HepG2 (cell line): ENCODE data around the gene TRAPPC3. TPM values are rescaled to one million over a fixed set of nuclear protein-coding genes. Genes with fewer than 3 reads are reported as not detected.

Experiments used
- AKNA ChIP-seq: sonication (generic); formaldehyde crosslinking; IDR thresholded peaks from 2 replicates; pipeline ENCODE4 v1.4.0; 2020; ENCODE audit warnings: missing genetic modification reagents, borderline replicate concordance
- ETV5 ChIP-seq: IDR thresholded peaks from 2 replicates; pipeline ENCODE4 v1.6.1; 2018; ENCODE audit warnings: missing biosample characterization, missing genetic modification reagents, inconsistent platforms, borderline replicate concordance
- FOXP1 ChIP-seq, 2 experiments: fragments of 450-650 bp in 1 of 2; IDR thresholded peaks; 2 replicates each; pipeline ENCODE4 v1.6.1; 2017 to 2018; ENCODE audit warnings: antibody characterized with exemption in 1 of 2
- GABPB1 ChIP-seq: IDR thresholded peaks from 2 replicates; pipeline ENCODE4 v1.6.1; 2016; ENCODE audit warnings: mild to moderate bottlenecking, missing genetic modification reagents, moderate library complexity, missing compliant biosample characterization
- NCOR1 ChIP-seq: fragments of 200-600 bp; sonication (generic); IDR thresholded peaks from 2 replicates; pipeline ENCODE4 v1.7.0; 2017; ENCODE audit warnings: antibody characterized with exemption, low read length, borderline replicate concordance
- NFE2L2 ChIP-seq: fragments of 150-350 bp; IDR thresholded peaks from 2 replicates; pipeline ENCODE4 v1.6.1; 2014; ENCODE audit warnings: low read length
- NONO ChIP-seq, 2 experiments: fragments of 450-650 bp in 1 of 2; sonication (generic) in 1 of 2; formaldehyde crosslinking in 1 of 2; IDR thresholded peaks in 1 of 2; conservative IDR thresholded peaks in 1 of 2; 2 replicates each; pipeline versions ENCODE4 v1.6.1 to v1.8.0; 2017 to 2022; ENCODE audit warnings: mild to moderate bottlenecking in 1 of 2, missing genetic modification reagents in 1 of 2, moderate library complexity in 1 of 2
- NR2C2 ChIP-seq: sonication (generic); formaldehyde crosslinking; IDR thresholded peaks from 2 replicates; pipeline ENCODE4 v1.4.0; 2020; ENCODE audit warnings: missing genetic modification reagents, mild to moderate bottlenecking, moderate library complexity, borderline replicate concordance
- PREB ChIP-seq: sonication (generic); formaldehyde crosslinking; IDR thresholded peaks from 2 replicates; pipeline ENCODE4 v1.4.0; 2020; ENCODE audit warnings: missing genetic modification reagents
- REST ChIP-seq, 2 experiments: IDR thresholded peaks; 2 replicates each; pipeline ENCODE4 v1.6.1; 2011 to 2012; ENCODE audit warnings: low read length in 2 of 2, borderline replicate concordance in 1 of 2, low read depth in 1 of 2, mild to moderate bottlenecking in 1 of 2, moderate library complexity in 1 of 2
- TEF ChIP-seq: sonication (generic); formaldehyde crosslinking; IDR thresholded peaks from 2 replicates; pipeline ENCODE4 v1.5.0; 2020; ENCODE audit warnings: missing genetic modification reagents
- ZNF276 ChIP-seq: sonication (generic); formaldehyde crosslinking; IDR thresholded peaks from 2 replicates; pipeline ENCODE4 v1.4.0; 2020; ENCODE audit warnings: mild to moderate bottlenecking, low read depth, missing genetic modification reagents
- ZNF468 ChIP-seq: sonication (generic); formaldehyde crosslinking; IDR thresholded peaks from 2 replicates; pipeline ENCODE4 v1.8.0; 2022; ENCODE audit warnings: mild to moderate bottlenecking, moderate library complexity, missing genetic modification reagents
- ZSCAN30 ChIP-seq: sonication (generic); formaldehyde crosslinking; IDR thresholded peaks from 2 replicates; pipeline ENCODE4 v1.5.0; 2020; ENCODE audit warnings: mild to moderate bottlenecking, missing genetic modification reagents
- polyA plus RNA-seq, 8 experiments: library from polyadenylated mRNA; depleted of rRNA in 3 of 8; stranded (reverse) in 7 of 8; unstranded in 1 of 8; fragments of >200 nt; fragmentation: Illumina TruSeq in 4 of 8; extraction: Trizol in 4 of 8; gene quantifications; 2 replicates each; pipeline versions ENCODE4 v1.2.1 to v1.2.3, GENCODE V29; 2011 to 2016; ENCODE audit warnings: low read depth in 4 of 8, missing spikeins in 1 of 8, mixed read lengths in 1 of 8; ENCODE audit not compliant: insufficient read depth in 1 of 8
- total RNA-seq, 5 experiments: library from RNA; depleted of rRNA; stranded (reverse); fragments of >200 nt; fragmentation: Illumina TruSeq; extraction: Trizol; gene quantifications; 2 replicates each; pipeline ENCODE4 v1.2.3, GENCODE V29; 2016; ENCODE audit warnings: low read depth in 1 of 5

The TRAPPC3 gene
- total and polyA plus RNA-seq, 2 of the 13 experiments (the other 11 are each of a cell fraction or from before 2014, with no cell fraction given): 53.7 to 62.4 TPM

GRCh38 chr1:36099681-36100341 lies 49.5 kb downstream of the TRAPPC3 start (continued):
- no peak for TF ChIP-seq AKNA (CRISPR knock-in tag)
- TF ChIP-seq TEF (CRISPR knock-in tag): no peak
- no peak for TF ChIP-seq NCOR1
- no peak for TF ChIP-seq ETV5
- no peak for TF ChIP-seq ZSCAN30 (CRISPR knock-in tag)
- TF ChIP-seq REST (IDR thresholded peaks at IDR 0.05; ENCODE audit: borderline replicate concordance in 1 of 2, low read depth in 1 of 2, low read length in 2 of 2): no peak
- no peak for TF ChIP-seq PREB
- TF ChIP-seq ZNF468 (CRISPR knock-in tag): no peak
- TF ChIP-seq NFE2L2: no peak
- TF ChIP-seq ZNF276 (CRISPR knock-in tag): no peak
- peak; percentile 18; the same call in 1 of the 2 replicates for TF ChIP-seq GABPB1 (CRISPR knock-in tag)
- TF ChIP-seq FOXP1 (IDR thresholded peaks at IDR 0.05): no peak
- no peak for TF ChIP-seq FOXP1 (CRISPR knock-in tag; IDR thresholded peaks at IDR 0.05)
- TF ChIP-seq NONO (IDR thresholded peaks at IDR 0.05): no peak
- TF ChIP-seq NONO (CRISPR knock-in tag; conservative IDR thresholded peaks at IDR 0.05): no peak
- no peak for TF ChIP-seq NR2C2 (CRISPR knock-in tag)
